T-helper 1 cell treated with Interleukin-12 subunit alpha and Interleukin-12 subunit beta and Interleukin-4 antibody, amounts not matched to agents 30 μg/mL and 1 μg/mL, for 36 hours (primary cell): ENCODE measurements around the gene PRSS48.
"Not testable (repeated sequence)": the region's sequence is repeated elsewhere in the genome, so short reads cannot be mapped to it uniquely, and the experiment has no call there.

Source experiments
- H3K27ac Mint-ChIP-seq: one replicate; pipeline ENCODE4 v1.8.0; 2021; ENCODE audit warnings: mild to moderate bottlenecking, mixed read lengths
- H3K27me3 Mint-ChIP-seq: one replicate; pipeline ENCODE4 v1.8.0; 2021; ENCODE audit warnings: low read depth, mixed read lengths
- H3K36me3 Mint-ChIP-seq: one replicate; pipeline ENCODE4 v1.8.0; 2021; ENCODE audit warnings: low read depth, mixed read lengths
- H3K4me1 Mint-ChIP-seq: one replicate; pipeline ENCODE4 v1.8.0; 2021; ENCODE audit warnings: low read depth, mixed read lengths
- H3K4me3 Mint-ChIP-seq: one replicate; pipeline ENCODE4 v1.8.0; 2021; ENCODE audit warnings: mild to moderate bottlenecking, moderate library complexity, mixed read lengths
- H3K9me3 Mint-ChIP-seq: one replicate; pipeline ENCODE4 v1.8.0; 2021; ENCODE audit warnings: mixed read lengths

PRSS48 gene, protein sequence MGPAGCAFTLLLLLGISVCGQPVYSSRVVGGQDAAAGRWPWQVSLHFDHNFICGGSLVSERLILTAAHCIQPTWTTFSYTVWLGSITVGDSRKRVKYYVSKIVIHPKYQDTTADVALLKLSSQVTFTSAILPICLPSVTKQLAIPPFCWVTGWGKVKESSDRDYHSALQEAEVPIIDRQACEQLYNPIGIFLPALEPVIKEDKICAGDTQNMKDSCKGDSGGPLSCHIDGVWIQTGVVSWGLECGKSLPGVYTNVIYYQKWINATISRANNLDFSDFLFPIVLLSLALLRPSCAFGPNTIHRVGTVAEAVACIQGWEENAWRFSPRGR

DNA sequence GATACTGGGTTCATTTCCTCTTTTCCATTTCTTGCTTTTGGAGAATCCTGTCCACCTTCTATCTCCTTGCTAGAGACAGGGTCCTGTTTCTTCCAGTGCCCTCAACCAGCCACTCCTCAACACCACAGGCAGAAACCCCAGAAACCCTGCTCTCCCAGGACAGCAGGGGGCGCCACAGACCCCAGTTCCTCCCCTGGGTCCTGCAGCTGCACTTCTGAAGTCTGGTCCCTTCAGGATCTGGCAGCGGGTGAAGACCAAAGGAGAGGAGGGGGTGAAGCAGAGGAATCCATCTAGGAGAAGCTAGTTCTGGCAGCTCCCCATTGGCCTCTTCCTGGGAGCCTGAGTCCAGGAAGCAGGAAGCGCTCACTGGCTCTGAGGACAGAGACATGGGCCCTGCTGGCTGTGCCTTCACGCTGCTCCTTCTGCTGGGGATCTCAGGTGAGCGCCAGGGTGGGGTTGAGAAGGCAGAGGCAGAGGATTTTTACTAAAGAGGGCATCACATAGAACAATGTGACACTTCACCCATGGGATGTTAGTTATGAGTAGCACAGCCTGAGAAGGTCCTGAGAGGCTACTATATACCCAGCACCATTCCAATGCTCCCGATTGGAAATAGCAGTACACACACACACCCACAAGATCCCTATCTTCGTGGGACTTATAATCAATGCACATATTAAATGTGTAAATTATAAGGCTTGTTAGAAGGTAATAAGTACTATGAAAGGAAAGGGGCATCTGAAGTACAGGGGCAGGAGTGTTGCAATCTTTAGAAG is at the start of gene PRSS48:
TSS of gene PRSS48 (plus strand) at position 375 of the 776 bp plus-strand sequence. CDS start at position 387, 12 bp downstream.
- H3K27ac Mint-ChIP-seq, result no peak within 1 kb of the TSS

DNA sequence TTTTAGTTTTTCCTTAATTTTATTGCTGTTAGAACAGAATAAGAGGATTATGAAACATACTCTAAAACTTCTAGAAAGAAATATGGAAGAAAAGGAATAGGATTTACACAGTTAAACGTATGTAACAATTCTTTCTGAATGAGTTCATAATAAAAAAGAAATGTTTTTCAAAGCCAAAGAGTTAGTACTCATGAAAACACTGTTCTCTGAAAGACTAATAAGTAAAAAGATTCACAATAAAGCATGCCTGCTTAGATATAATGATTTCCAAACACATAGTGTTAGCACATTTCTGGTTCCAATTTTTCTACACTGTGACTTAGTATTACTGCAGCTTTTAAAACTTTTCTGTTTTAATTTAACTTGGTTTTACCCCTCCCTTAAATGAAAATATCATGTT is 49.8 kb upstream of the PRSS48 start:
- Mint-ChIP-seq H3K27me3 (peaks cover 7% of the 10 kb centered on the region), H3K36me3 (no peaks in the 10 kb centered on the region), H3K27ac (no peak overlapping the region), H3K9me3 (no peaks in the 10 kb centered on the region), H3K4me3 (no peak overlapping the region), H3K4me1 (no peaks in the 10 kb centered on the region)

More for the DNA sequence above, at the start of gene PRSS48:
- Mint-ChIP-seq H3K9me3 (no peaks in the 10 kb centered on the region), H3K27me3 (peaks cover 3% of the 10 kb centered on the region), H3K4me3 (no peak within 1 kb of the TSS), H3K36me3 (no peaks in the 10 kb centered on the region), H3K4me1 (no peaks in the 10 kb centered on the region)

DNA sequence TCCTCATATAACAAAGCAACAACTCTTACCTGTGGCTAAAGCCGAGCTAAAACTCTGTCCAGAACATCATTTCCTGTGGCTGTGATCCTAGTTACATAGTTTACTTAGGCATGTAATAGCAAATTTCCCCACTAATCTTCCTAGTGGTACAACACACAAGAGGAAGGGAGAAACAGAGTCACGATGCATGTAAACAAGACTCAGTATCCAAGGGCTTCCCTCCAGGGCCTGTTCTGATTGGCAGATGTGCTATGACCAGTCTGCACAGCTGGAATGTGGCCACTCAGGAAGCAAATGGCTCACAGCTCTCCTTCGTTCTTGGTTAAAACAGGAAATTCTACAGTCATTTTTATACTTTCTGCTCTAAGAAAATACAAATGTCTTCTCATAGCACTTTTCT is 49.2 kb upstream of the PRSS48 start:
- H3K4me1 Mint-ChIP-seq, result no peaks in the 10 kb centered on the region
- H3K27ac Mint-ChIP-seq, result no peak overlapping the region

DNA sequence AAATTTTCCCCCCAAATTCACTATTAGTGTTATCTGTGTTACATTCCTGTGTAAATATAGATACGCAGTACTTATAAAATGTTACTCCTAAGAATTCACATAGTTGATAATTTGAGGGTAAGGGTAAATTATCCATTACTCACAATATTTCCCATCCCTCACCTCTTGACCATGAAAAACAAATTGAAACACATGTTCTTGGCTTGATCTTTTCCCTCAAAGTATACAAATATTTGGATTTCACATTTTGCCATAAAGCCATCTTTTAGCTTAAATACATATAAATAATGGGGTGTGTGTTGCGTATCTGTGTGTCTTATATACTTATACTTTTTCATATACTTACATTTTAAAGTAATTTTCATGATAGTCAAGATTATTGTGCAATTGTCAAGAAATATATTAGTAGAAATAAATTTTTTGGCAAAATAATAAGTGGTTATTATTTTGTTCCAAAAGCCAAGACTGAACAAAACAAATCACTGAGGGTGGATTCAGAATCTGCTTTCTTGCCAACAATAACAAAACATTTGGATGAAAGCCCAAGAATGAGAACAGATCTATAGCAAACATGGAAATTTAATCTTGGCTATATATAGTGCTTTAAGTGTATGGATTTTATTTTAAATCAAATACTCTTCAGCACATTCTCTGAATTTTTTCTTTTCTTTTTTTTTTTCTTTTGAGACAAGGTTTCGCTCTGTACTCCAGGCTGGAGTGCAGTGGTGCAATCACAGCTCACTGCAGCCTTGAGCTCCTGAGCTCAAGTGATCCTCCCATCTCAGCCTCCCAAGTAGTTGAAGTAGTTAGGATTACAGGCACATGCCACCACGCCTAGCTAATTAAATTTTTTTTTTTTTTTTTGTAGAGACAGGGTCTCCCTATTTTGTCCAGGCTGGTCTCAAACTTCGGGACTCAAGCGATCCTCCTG is 48.5 kb upstream of the PRSS48 start:
- H3K4me1 Mint-ChIP-seq, result no peaks in the 10 kb centered on the region
- H3K27ac Mint-ChIP-seq, result no peak overlapping the region
- H3K36me3 Mint-ChIP-seq, result no peaks in the 10 kb centered on the region
- H3K9me3 Mint-ChIP-seq, result no peaks in the 10 kb centered on the region
- peaks cover 3% of the 10 kb centered on the region for H3K27me3 Mint-ChIP-seq
- H3K4me3 Mint-ChIP-seq, result no peak overlapping the region

More for the DNA sequence above, 49.2 kb upstream of the PRSS48 start:
- H3K27me3 Mint-ChIP-seq, result peaks cover 7% of the 10 kb centered on the region
- H3K4me3 Mint-ChIP-seq, result no peak overlapping the region
- no peaks in the 10 kb centered on the region for H3K36me3 Mint-ChIP-seq
- no peaks in the 10 kb centered on the region for H3K9me3 Mint-ChIP-seq

DNA sequence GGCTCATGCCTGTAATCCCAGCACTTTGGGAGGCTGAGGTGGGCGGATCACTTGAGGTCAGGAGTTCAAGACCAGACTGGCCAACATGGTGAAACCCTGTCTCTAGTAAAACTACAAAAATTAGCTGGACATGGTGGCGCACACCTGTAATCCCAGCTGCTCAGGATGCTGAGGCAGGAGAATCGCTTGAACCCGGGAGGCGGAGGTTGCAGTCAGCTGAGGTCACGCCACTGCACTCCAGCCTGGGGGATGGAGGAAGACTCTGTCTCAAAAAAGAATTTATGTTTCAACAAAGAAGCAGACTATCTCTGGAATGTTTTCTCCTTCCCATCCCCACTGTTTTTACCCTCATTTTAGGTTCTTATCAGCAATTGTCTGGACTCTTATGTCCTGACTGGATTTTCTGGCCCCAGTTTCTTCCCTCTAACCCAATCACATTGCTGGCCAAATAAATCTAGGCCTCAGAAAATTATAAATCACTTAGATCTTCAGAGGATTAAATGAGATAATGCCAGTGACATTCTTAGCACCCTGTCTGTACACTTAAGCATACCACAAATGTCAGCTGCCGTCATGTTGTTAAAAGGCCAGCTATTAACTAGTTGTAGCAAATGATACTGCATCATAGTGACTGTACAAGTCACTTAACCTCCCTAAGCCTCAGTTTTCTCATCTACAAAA is 44.9 kb upstream of the PRSS48 start:
- H3K9me3 Mint-ChIP-seq, result no peaks in the 10 kb centered on the region
- no peaks in the 10 kb centered on the region for H3K4me1 Mint-ChIP-seq
- no peaks in the 10 kb centered on the region for H3K27me3 Mint-ChIP-seq
- no peaks in the 10 kb centered on the region for H3K36me3 Mint-ChIP-seq
- no peak overlapping the region for H3K4me3 Mint-ChIP-seq
- no peak overlapping the region for H3K27ac Mint-ChIP-seq

DNA sequence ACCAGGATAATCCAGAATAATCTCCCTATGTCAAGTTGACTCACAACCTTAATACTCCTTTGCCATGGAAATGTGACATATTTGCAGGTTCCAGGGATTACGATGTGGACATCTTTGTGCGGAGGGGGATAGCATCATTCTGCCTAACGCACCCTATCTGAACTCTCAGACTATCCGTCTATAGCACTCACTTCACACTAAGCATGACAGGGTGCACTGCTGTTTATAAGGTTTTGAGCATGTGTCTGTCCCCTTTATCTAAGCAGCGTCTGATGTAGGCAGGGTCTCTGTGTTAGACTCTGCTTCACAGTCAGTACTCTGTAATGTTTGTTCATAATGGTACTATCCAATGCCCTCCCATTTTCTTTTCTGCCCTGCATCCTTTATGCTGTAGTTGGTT is 43.4 kb upstream of the PRSS48 start:
- peaks cover 2% of the 10 kb centered on the region for H3K27me3 Mint-ChIP-seq
- no peaks in the 10 kb centered on the region for H3K9me3 Mint-ChIP-seq
- no peak overlapping the region for H3K4me3 Mint-ChIP-seq
- H3K27ac Mint-ChIP-seq, result no peak overlapping the region
- H3K36me3 Mint-ChIP-seq, result no peaks in the 10 kb centered on the region
- H3K4me1 Mint-ChIP-seq, result no peaks in the 10 kb centered on the region

DNA sequence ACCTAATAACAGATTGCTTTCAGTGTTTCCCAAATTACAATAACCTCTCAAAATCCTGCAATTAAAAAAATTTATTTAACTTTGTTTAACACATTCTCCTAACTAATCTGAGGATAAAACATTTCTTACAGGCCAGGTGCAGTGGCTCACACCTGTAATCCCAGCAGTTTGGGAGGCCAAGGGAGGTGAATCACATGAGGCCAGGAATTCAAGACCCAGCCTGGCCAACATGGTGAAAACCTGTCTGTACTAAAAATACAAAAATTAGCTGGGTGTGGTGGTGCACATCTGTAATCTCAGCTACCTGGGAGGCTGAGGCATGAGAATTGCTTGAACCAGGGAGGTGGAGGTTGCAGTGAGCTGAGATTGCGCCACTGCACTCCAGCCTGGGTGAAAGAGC is 41.6 kb upstream of the PRSS48 start:
- H3K9me3 Mint-ChIP-seq, H3K27me3 Mint-ChIP-seq, H3K4me3 Mint-ChIP-seq, H3K27ac Mint-ChIP-seq, H3K4me1 Mint-ChIP-seq, H3K36me3 Mint-ChIP-seq: not testable (repeated sequence)

DNA sequence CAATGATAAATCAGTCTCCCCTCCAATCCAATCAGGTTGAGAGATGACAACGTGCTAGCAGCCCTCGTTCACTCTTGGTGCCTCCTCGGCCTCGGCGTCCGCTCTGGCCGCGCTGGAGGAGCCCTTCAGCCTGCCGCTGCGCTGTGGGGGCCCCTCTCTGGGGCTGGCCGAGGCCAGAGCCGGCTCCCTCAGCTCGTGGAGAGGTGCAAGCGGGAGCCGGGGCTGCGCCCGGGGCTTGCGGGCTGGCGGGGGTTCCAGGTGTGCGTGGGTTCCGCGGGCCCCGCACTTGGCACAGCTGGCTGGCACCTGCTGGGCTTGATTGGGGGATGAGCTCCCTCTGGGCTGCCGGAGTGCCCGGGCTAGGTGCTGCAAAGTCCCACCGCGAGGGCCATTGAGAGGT is 40.9 kb upstream of the PRSS48 start:
- no peaks in the 10 kb centered on the region for H3K4me1 Mint-ChIP-seq
- H3K27ac Mint-ChIP-seq, result no peak overlapping the region
- peaks cover 10% of the 10 kb centered on the region for H3K27me3 Mint-ChIP-seq
- no peak overlapping the region for H3K4me3 Mint-ChIP-seq
- no peaks in the 10 kb centered on the region for H3K36me3 Mint-ChIP-seq
- no peaks in the 10 kb centered on the region for H3K9me3 Mint-ChIP-seq

DNA sequence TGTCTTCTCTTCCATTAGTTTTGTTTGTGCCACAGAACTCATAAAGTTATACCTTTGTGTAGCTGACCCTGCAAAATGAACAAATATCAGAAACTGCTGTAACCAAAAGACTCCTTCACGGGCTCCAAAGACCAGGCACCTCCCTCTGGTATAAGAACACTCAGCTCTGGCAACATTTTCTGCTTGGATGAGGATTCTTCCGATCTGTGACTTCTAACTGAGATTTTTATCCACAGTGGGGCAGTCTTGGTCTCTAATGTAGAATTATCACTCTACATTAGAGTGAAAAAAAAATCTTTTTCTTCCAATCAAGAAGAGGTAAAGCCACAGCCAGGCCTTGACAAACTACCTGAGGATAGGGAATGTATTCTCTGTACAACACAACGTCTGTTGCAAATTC is 38.5 kb upstream of the PRSS48 start:
- no peak overlapping the region for H3K4me3 Mint-ChIP-seq
- no peaks in the 10 kb centered on the region for H3K4me1 Mint-ChIP-seq
- no peak overlapping the region for H3K27ac Mint-ChIP-seq
- H3K9me3 Mint-ChIP-seq, result no peaks in the 10 kb centered on the region
- H3K36me3 Mint-ChIP-seq, result no peaks in the 10 kb centered on the region
- peaks cover 10% of the 10 kb centered on the region for H3K27me3 Mint-ChIP-seq

DNA sequence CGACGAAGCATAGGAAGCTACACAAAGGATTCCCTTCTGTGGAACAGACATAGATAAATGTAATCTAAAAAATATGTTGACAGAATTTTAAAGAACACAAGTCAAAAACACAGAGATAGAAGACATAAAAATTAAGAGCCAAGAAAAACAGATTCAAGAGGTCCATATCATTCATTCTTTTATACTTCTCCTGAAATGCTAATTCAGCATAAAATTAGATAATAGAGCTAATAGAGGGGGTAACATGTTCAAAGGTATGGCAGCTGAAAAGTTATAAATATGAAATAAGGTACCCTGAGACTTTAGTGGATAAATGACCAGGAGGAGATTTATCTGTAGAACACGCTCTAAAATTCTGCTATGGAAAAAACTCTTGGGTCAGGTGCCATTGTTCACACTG is 37.4 kb upstream of the PRSS48 start:
- no peak overlapping the region for H3K27ac Mint-ChIP-seq
- H3K27me3 Mint-ChIP-seq, result peaks cover 10% of the 10 kb centered on the region
- no peaks in the 10 kb centered on the region for H3K4me1 Mint-ChIP-seq
- H3K36me3 Mint-ChIP-seq, result no peaks in the 10 kb centered on the region
- H3K9me3 Mint-ChIP-seq, result no peaks in the 10 kb centered on the region
- H3K4me3 Mint-ChIP-seq, result no peak overlapping the region

DNA sequence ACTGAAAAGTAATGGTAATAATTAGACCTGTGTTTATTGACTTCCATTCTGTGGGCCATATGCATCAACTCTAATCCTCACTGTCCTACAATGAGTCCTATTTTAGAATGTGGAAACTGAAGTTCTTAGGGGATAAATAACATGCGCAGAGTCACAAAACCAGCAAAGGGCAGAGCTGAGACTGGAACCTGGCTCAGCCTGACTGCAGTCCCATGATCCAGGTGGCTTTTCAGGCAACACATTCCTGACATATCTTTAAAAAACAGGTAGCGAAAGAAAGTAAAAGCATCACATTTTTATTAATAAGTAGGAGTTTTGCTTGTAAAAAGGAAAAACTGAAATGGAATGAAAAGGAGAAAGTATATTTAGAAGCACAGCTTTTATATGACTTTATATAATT is 34.7 kb upstream of the PRSS48 start:
- Mint-ChIP-seq H3K9me3 (no peaks in the 10 kb centered on the region), H3K36me3 (no peaks in the 10 kb centered on the region), H3K27ac (no peak overlapping the region), H3K4me1 (no peaks in the 10 kb centered on the region), H3K4me3 (no peak overlapping the region), H3K27me3 (peaks cover 10% of the 10 kb centered on the region)

DNA sequence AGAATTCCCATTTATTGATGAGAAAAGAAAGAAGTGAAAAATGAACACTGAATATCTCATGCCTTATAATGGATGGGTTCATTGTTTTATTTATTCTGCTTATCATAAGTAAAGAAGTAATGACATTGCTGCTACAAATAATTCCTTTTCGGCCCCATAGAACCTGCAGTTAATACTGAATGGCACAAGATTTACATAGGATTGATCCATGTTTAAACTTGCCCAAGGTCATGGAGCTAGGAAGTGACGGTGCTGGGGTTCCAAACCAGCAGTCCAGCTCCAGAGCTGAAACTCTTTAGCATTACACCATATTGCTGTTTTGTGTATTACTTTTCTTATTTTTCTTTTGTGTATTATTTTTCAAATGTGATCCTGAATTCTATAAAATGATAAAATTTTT is 30.2 kb upstream of the PRSS48 start:
- H3K4me1 Mint-ChIP-seq, result no peaks in the 10 kb centered on the region
- H3K4me3 Mint-ChIP-seq, result no peak overlapping the region
- no peaks in the 10 kb centered on the region for H3K27me3 Mint-ChIP-seq
- H3K27ac Mint-ChIP-seq, result no peak overlapping the region
- H3K9me3 Mint-ChIP-seq, result no peaks in the 10 kb centered on the region
- no peaks in the 10 kb centered on the region for H3K36me3 Mint-ChIP-seq

DNA sequence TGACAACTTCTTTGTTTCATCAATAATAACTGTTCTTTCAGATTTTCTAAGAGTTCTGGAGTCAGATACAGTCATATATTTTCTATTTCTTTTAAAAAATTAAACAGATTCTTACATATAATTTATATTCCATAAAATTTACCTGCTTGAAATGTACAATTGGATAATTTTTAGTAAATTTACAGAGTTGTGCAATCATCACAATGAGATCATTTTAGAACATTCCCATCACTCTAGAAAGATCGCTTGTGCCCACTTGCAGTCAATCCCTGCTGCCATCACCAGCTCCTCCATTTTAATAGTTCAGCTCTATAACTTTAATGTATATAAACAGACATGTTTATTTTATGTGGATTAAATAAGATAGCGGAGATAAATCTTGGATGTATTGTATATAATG is 29.6 kb upstream of the PRSS48 start:
- no peaks in the 10 kb centered on the region for H3K27me3 Mint-ChIP-seq
- no peaks in the 10 kb centered on the region for H3K4me1 Mint-ChIP-seq
- H3K36me3 Mint-ChIP-seq, result no peaks in the 10 kb centered on the region
- H3K4me3 Mint-ChIP-seq, result no peak overlapping the region
- H3K9me3 Mint-ChIP-seq, result no peaks in the 10 kb centered on the region
- H3K27ac Mint-ChIP-seq, result no peak overlapping the region

DNA sequence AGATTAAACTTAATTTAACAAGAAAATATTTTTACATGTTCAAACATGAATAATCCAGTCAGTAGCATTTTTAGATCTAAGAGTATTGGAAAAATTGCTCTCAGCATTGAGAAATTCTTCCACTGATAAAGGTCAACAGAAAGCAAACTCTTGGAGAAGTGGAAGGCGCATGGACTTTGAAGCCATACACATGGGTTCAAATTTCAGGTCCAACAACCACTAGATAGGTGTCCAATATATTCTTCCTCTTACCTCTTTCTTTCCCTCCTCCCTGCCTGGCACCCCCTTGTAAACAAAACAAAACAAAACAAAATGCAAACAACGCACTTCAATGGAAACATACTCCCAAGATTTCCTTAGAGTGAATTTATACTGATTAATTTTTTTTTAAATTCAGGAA is 28.4 kb upstream of the PRSS48 start:
- no peak overlapping the region for H3K4me3 Mint-ChIP-seq
- no peaks in the 10 kb centered on the region for H3K27me3 Mint-ChIP-seq
- no peaks in the 10 kb centered on the region for H3K4me1 Mint-ChIP-seq
- no peaks in the 10 kb centered on the region for H3K9me3 Mint-ChIP-seq
- no peak overlapping the region for H3K27ac Mint-ChIP-seq
- no peaks in the 10 kb centered on the region for H3K36me3 Mint-ChIP-seq
